RWPE2 (cell line): Measurements from ENCODE around the gene ZFAND4.
"Not testable (repeated sequence)": the region's sequence is repeated elsewhere in the genome, so short reads cannot be mapped to it uniquely, and the experiment has no call there.

Source experiments
- ATAC-seq: fragments of 200-7000 bp; cut with Tn5 transposase; 3 replicates; pipeline ENCODE4 v1.9.1; 2021; ENCODE audit warnings: low read depth
- DNase-seq: peaks from one replicate; pipeline ENCODE4 v3.0.0-alpha.2; 2020; ENCODE audit warnings: low spot score
- H3K27ac ChIP-seq: fragments of 450-650 bp; 2 replicates; pipeline ENCODE4 v1.5.1; 2017; ENCODE audit warnings: mild to moderate bottlenecking; ENCODE audit not compliant: poor library complexity, severe bottlenecking
- H3K27me3 ChIP-seq: fragments of 250-450 bp; sonication (Bioruptor Pico); 2 replicates; pipeline ENCODE4 v1.5.1; 2021; ENCODE audit warnings: mild to moderate bottlenecking, moderate library complexity; ENCODE audit not compliant: insufficient read depth, poor library complexity, severe bottlenecking
- H3K36me3 ChIP-seq: fragments of 250-450 bp; sonication (Bioruptor Pico); 2 replicates; pipeline ENCODE4 v1.5.1; 2020; ENCODE audit warnings: low read depth, mild to moderate bottlenecking, moderate library complexity
- H3K4me1 ChIP-seq: fragments of 250-450 bp; sonication (Bioruptor Pico); 2 replicates; pipeline ENCODE4 v1.5.1; 2021; ENCODE audit warnings: mild to moderate bottlenecking, moderate library complexity; ENCODE audit not compliant: insufficient read depth, poor library complexity, severe bottlenecking
- H3K4me3 ChIP-seq: fragments of 250-450 bp; sonication (Bioruptor Pico); 2 replicates; pipeline ENCODE4 v1.5.1; 2021; ENCODE audit warnings: mild to moderate bottlenecking, moderate library complexity; ENCODE audit not compliant: severe bottlenecking
- H3K9me3 ChIP-seq: fragments of 250-450 bp; sonication (Bioruptor Pico); 2 replicates; pipeline ENCODE4 v1.5.1; 2021; ENCODE audit warnings: mild to moderate bottlenecking, moderate library complexity; ENCODE audit not compliant: severe bottlenecking
- TF ChIP-seq, protein P1 (sequence below): fragments of 450-650 bp; IDR thresholded peaks from one replicate; pipeline ENCODE4 v1.5.1; 2017; ENCODE audit warnings: mild to moderate bottlenecking, moderate library complexity; ENCODE audit not compliant: poor library complexity, severe bottlenecking

The ZFAND4 gene

DNA sequence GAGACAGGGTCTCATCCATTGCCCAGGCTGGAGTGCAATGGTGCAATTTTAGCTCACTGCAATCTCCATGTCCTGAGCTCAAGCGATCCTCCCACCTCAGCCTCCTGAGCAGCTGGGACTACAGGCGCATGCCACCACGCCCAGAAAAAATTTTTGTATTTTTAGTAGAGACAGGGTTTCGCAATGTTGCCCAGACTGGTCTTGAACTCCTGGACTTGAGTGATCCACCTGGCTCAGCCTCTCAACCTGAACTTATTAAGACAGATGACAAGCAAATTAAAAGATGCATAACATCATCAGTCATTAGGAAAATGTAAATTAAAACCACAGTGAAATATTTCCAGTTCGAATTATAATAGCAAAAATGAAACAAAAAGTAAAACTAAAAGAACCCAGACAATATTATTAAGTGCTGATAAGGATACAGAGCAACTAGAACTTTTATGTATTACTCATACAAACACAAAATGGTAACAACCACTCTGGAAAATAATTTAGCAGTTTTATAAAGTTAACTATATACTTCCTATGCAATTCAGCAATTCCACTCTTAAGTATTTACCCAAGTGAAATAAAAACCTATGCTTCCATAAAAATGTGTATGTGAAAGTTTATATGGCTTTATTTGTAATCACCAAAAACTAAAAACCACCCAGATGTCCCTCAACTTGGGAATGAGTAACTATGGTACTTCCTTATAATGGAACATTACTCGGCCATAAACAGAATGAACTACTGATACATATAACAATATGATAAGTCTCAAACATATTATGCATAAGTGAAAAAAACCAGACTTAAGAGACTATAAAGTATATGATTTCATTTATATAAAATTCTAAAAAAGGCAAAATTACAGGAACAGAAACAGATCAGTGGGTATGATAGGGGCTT is 15.3 kb downstream of the ZFAND4 start:
- Histone ChIP-seq H3K9me3 (no peaks in the 10 kb centered on the region), H3K4me1 (no peaks in the 10 kb centered on the region), H3K36me3 (no peaks in the 10 kb centered on the region; the same call in 1 of the 2 replicates), H3K27ac (no peak overlapping the region), H3K27me3 (no peaks in the 10 kb centered on the region), H3K4me3 (no peak overlapping the region)
- TF ChIP-seq, protein P1, sequence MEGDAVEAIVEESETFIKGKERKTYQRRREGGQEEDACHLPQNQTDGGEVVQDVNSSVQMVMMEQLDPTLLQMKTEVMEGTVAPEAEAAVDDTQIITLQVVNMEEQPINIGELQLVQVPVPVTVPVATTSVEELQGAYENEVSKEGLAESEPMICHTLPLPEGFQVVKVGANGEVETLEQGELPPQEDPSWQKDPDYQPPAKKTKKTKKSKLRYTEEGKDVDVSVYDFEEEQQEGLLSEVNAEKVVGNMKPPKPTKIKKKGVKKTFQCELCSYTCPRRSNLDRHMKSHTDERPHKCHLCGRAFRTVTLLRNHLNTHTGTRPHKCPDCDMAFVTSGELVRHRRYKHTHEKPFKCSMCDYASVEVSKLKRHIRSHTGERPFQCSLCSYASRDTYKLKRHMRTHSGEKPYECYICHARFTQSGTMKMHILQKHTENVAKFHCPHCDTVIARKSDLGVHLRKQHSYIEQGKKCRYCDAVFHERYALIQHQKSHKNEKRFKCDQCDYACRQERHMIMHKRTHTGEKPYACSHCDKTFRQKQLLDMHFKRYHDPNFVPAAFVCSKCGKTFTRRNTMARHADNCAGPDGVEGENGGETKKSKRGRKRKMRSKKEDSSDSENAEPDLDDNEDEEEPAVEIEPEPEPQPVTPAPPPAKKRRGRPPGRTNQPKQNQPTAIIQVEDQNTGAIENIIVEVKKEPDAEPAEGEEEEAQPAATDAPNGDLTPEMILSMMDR: no peak
- DNase-seq: no peak
- no peak for ATAC-seq

DNA sequence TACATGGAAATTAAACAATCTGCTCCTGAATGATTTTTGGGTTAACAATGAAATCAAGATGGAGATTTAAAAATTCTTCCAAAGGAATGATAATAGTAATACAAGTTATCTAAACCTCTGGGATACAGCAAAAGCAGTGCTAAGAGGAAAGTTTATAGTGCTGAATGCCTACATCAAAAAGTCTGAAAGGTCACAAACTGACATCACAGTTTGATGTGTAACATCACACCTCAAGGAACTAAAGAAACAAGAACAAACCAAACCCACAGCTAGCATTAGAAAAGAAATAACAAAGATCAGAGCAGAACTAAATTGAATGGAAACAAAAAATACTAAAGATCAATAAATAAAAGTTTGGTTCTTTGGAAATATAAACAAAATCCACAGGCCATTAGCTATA is 17.4 kb downstream of the ZFAND4 start:
- Histone ChIP-seq H3K27ac (no peak overlapping the region), H3K36me3 (no peaks in the 10 kb centered on the region; the same call in 1 of the 2 replicates), H3K4me3 (no peak overlapping the region), H3K27me3 (no peaks in the 10 kb centered on the region), H3K4me1 (no peaks in the 10 kb centered on the region), H3K9me3 (no peaks in the 10 kb centered on the region)
- TF ChIP-seq, protein P1: no peak
- no peak for ATAC-seq
- no peak for DNase-seq

DNA sequence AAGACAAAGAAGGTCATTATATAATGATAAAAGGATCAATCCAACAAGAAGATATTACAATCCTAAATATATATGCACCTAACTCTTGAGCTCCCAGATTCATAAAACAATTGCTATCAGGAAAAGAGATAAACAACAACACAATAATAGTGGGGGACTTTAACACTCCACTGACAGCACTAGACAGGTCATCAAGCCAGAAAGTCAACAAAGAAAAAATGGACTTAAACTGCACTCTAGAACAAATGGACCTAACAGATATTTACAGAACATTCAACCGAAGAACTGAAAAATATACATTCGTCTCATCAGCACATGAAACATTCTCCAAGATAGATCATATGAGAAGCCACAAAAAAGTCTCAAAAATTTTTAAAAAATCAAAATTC is 17.8 kb downstream of the ZFAND4 start:
- not testable (repeated sequence) for H3K9me3 ChIP-seq, ATAC-seq, DNase-seq, H3K27me3 ChIP-seq, H3K4me3 ChIP-seq, H3K4me1 ChIP-seq, H3K27ac ChIP-seq, H3K36me3 ChIP-seq

DNA sequence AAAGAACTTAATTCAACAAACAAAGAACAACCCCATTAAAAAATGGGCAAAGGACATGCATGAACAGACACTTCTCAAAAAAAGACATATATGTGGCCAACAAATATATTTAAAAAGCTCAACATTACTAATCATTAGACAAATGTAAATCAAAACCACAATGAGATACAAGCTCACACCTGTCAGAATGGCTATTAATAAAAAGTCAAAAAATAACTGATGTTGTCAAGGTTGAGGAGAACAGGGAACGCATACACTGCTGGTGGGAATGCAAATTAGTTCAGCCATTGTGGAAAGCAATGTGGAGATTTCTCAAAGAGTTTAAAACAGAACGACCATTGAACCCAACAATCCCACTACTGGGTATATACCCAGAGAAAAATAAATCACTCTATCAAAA is 19.1 kb downstream of the ZFAND4 start:
- Histone ChIP-seq H3K36me3 (no peaks in the 10 kb centered on the region; the same call in 1 of the 2 replicates), H3K9me3 (no peaks in the 10 kb centered on the region), H3K4me1 (no peaks in the 10 kb centered on the region), H3K27ac (no peak overlapping the region), H3K4me3 (no peak overlapping the region), H3K27me3 (no peaks in the 10 kb centered on the region)
- DNase-seq (no peak), ATAC-seq (no peak)
- TF ChIP-seq, protein P1: no peak

DNA sequence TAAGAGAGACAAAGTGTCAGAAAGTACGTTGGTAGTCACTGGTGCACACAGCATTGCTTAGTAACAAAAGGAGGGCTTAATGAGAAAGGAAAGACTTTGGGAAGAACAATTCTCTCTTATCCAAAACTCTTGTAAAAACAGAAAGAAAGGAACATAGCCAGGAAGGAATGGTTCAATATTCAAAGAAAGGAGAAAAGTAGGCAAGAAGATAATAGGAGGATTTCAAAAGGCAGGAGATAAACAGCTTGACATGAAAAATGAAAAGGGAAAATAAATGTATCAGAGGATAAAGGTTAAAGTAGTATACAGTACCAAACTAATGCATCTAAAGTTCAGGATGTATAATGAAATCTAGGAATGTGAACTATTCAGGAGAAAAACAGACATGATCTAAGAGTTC is 20.1 kb downstream of the ZFAND4 start:
- Histone ChIP-seq H3K36me3 (peaks cover 8% of the 10 kb centered on the region), H3K27me3 (no peaks in the 10 kb centered on the region), H3K9me3 (no peaks in the 10 kb centered on the region), H3K27ac (no peak overlapping the region), H3K4me1 (no peaks in the 10 kb centered on the region), H3K4me3 (no peak overlapping the region)
- TF ChIP-seq, protein P1: no peak
- ATAC-seq (no peak), DNase-seq (no peak)
